Colonic mucosa (tissue), 4 donors: ENCODE data around the gene SMYD1. TPM values are rescaled to one million over a fixed set of nuclear protein-coding genes. Genes with fewer than 3 reads are reported as not detected.

ENCODE experiments used
- DNase-seq: peaks from one replicate; pipeline ENCODE4 v3.0.0-alpha.2; 2020
- H3K27ac ChIP-seq: fragments of 200-600 bp; one replicate; pipeline ENCODE4 v1.8.0; 2021
- H3K27me3 ChIP-seq: fragments of 200-600 bp; one replicate; pipeline ENCODE4 v1.8.0; 2021
- H3K36me3 ChIP-seq: fragments of 200-600 bp; one replicate; pipeline ENCODE4 v1.8.0; 2021
- H3K4me1 ChIP-seq: fragments of 200-600 bp; one replicate; pipeline ENCODE4 v1.8.0; 2021; ENCODE audit warnings: mild to moderate bottlenecking
- H3K4me3 ChIP-seq: fragments of 200-600 bp; one replicate; pipeline ENCODE4 v1.8.0; 2021
- H3K9ac ChIP-seq, 2 donors: one replicate each; pipeline ENCODE4 v1.7.0; 2013; ENCODE audit warnings: control low read depth in 2 of 2, low read depth in 2 of 2, low read length in 2 of 2
- H3K9me3 ChIP-seq: fragments of 200-600 bp; one replicate; pipeline ENCODE4 v1.8.0; 2021
- intact Hi-C: fragments of 100-400 bp; cut with DNase I; formaldehyde crosslinking; loops from one replicate; pipeline ENCODE4 v1.14.1; 2022
- total RNA-seq, 2 donors: library from RNA; stranded (reverse); fragmentation: NEBNext Ultra II Directional in 1 of 2; extraction: Animal tissue kit (Norgen Biotek cat#: 25700) in 1 of 2; gene quantifications; one replicate each; pipeline ENCODE4 v1.2.1, GENCODE V29; 2021
- TF ChIP-seq, protein P1 (sequence below): fragments of 200-600 bp; IDR thresholded peaks from one replicate; pipeline ENCODE4 v1.8.0; 2022; ENCODE audit warnings: antibody characterized with exemption, mild to moderate bottlenecking
- donor health status: healthy.
- donor health status: DM: no; HTN: no; CAD: no.
- donor health status: DM: no; HTN: no; CAD: no.

The SMYD1 gene
- total RNA-seq, 2 donors from 2014 or later, result 1.9 TPM; not detected in 1

DNA sequence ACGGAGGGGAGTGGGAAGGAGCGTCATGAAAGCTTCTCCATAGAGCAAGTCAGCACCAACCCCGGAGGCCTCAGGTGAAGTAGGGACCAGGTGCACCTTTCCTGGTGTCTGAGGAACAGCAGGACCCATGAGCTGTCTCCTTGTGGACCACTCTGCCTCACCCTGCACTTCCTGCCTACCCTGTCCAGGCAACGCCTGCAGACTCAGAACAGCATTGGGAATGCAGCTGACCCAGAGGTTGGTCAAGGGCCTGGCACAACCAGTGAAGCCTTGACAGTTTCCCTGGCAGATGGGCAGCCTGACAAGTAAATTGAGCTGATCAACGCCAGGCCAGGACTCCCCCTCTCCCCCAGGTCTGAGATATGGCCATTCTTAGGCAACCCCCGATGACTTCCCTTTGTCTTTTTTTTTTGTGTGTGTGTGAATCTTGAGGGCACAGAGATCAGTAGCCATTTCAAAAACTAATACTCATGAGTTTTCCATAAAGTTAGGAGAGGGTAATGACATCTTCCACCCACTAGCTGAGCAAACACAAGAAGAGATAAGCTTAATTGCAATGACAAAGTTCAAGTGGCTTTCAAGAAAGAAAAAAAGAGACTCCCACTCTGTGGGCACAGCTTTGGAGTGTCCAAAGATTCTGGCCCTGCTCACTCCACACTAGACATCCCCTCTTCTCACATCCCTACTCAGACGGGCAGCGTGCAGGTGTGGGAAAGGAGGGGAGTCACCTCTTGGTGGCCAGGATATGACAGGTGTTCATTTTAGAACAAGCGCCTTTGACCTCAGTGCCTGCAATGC, 63.8 kb downstream of the SMYD1 start:
- Histone ChIP-seq H3K36me3 (no peaks in the 10 kb centered on the region), H3K4me3 (no peak overlapping the region), H3K4me1 (peaks cover 11% of the 10 kb centered on the region), H3K27me3 (no peaks in the 10 kb centered on the region), H3K27ac (peak overlapping the region; percentile 84), H3K9me3 (no peaks in the 10 kb centered on the region), H3K9ac (peak overlapping the region in 1 of 2 donors; percentile 67)
- intact Hi-C loops, result no loop called here
- TF ChIP-seq, protein P1, sequence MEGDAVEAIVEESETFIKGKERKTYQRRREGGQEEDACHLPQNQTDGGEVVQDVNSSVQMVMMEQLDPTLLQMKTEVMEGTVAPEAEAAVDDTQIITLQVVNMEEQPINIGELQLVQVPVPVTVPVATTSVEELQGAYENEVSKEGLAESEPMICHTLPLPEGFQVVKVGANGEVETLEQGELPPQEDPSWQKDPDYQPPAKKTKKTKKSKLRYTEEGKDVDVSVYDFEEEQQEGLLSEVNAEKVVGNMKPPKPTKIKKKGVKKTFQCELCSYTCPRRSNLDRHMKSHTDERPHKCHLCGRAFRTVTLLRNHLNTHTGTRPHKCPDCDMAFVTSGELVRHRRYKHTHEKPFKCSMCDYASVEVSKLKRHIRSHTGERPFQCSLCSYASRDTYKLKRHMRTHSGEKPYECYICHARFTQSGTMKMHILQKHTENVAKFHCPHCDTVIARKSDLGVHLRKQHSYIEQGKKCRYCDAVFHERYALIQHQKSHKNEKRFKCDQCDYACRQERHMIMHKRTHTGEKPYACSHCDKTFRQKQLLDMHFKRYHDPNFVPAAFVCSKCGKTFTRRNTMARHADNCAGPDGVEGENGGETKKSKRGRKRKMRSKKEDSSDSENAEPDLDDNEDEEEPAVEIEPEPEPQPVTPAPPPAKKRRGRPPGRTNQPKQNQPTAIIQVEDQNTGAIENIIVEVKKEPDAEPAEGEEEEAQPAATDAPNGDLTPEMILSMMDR, result no peak
- peak; percentile 70 for DNase-seq

DNA sequence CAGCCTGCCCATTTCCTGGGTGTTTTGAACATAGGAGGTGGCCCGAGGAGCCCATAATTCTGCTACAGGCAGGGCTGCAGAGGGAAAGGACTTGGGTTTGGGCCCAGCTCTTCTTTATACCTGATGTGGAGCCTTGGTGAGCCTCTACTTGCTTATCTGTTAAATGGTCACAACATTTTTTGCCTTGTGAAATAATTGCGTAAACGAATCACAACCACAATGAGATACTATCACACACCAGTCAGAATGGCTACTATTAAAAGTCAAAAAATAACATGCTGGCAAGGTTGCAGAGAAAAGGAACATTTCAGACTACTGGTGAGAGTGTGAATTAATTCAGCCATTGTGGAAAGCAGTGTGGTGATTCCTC, 64.4 kb downstream of the SMYD1 start:
- Histone ChIP-seq H3K27me3 (no peaks in the 10 kb centered on the region), H3K4me3 (no peak overlapping the region), H3K9me3 (no peaks in the 10 kb centered on the region), H3K9ac (peak overlapping the region in 1 of 2 donors; percentile 67), H3K27ac (peak overlapping the region; percentile 84), H3K36me3 (no peaks in the 10 kb centered on the region), H3K4me1 (peaks cover 11% of the 10 kb centered on the region)
- intact Hi-C loops, result no loop called here
- no peak for DNase-seq
- TF ChIP-seq, protein P1, result no peak

DNA sequence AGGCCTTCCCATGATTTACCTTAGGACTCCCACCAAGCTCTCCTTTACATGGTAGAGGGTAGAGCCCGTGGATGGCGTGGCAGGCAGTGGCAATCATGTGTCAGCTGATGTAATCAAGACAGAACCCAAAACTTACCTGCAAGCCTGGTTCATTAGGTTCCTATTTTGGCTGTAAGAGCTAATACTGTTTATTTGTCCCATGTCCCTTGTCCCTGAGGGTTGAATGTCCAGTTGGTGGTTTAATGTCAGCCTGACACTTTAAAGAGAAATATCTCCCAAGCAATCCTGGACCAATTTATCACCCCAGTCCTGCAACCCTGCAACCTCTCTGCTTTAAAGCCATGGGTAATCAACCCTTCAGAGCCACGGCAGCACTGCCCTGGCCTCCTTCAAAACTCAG, 66.2 kb downstream of the SMYD1 start:
- H3K9ac ChIP-seq, result no peak overlapping the region
- H3K4me3 ChIP-seq, result no peak overlapping the region
- intact Hi-C loops, result no loop called here
- peaks cover 7% of the 10 kb centered on the region for H3K4me1 ChIP-seq
- no peaks in the 10 kb centered on the region for H3K9me3 ChIP-seq
- no peaks in the 10 kb centered on the region for H3K36me3 ChIP-seq
- H3K27me3 ChIP-seq, result no peaks in the 10 kb centered on the region
- no peak for DNase-seq
- H3K27ac ChIP-seq, result no peak overlapping the region
- TF ChIP-seq, protein P1, result no peak

DNA sequence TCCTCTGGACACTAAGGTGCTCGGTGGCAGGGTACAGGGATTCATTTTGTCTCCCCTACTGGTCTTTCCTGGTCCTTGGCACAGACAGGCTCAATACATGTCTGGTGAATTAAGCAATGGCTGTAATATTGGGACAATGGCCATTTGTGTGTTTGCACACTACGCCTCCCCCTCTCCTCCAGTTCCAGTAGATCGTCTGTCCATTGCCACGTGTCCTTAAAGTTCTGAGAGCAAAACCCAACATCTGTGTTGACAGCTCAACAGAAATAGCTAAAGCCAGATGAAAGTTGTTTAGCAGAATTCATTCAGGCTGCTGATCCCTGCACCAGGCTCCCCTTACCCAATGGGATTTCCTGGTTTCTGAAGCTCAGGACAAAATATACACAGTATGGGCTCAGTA, 69.2 kb downstream of the SMYD1 start:
- intact Hi-C loops, result no loop called here
- Histone ChIP-seq H3K4me3 (no peak overlapping the region), H3K9ac (no peak overlapping the region), H3K4me1 (no peaks in the 10 kb centered on the region), H3K9me3 (no peaks in the 10 kb centered on the region), H3K36me3 (no peaks in the 10 kb centered on the region), H3K27ac (no peak overlapping the region), H3K27me3 (no peaks in the 10 kb centered on the region)
- TF ChIP-seq, protein P1, result no peak
- no peak for DNase-seq

DNA sequence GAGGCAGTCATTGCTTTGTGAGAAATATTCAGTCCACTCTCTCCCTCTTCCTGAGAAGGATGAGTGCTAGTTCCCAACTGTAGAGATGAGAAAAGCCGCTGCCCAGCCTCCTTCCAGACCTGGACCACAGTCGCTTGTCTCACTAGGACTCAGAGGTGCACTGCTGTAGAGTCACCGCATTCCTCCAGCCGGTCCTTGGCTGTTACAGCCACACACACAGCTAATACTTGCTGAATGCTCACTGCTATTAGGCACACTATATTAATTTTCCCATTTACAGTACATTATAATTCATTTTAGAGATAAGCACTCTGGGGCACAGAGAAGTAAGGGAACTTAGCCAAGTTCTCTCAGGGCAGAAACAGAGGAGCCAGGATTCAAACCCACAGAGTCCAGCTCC, 70.2 kb downstream of the SMYD1 start:
- Histone ChIP-seq H3K36me3 (no peaks in the 10 kb centered on the region), H3K27ac (no peak overlapping the region), H3K9ac (no peak overlapping the region), H3K4me3 (no peak overlapping the region), H3K4me1 (no peaks in the 10 kb centered on the region), H3K9me3 (no peaks in the 10 kb centered on the region), H3K27me3 (no peaks in the 10 kb centered on the region)
- DNase-seq, result no peak
- intact Hi-C loops, result no loop called here
- TF ChIP-seq, protein P1, result no peak
